GM18508 (cell line): ENCODE measurements around the gene PRF1.
"Not testable (repeated sequence)": the region's sequence is repeated elsewhere in the genome, so short reads cannot be mapped to it uniquely, and the experiment has no call there.

Experiments used
- ATAC-seq: cut with Tn5 transposase; IDR thresholded peaks from one replicate; pipeline ENCODE4 v1.9.1; 2021; ENCODE audit warnings: moderate number of reproducible peaks; ENCODE audit not compliant: insufficient read depth, unreplicated experiment

The PRF1 gene

DNA sequence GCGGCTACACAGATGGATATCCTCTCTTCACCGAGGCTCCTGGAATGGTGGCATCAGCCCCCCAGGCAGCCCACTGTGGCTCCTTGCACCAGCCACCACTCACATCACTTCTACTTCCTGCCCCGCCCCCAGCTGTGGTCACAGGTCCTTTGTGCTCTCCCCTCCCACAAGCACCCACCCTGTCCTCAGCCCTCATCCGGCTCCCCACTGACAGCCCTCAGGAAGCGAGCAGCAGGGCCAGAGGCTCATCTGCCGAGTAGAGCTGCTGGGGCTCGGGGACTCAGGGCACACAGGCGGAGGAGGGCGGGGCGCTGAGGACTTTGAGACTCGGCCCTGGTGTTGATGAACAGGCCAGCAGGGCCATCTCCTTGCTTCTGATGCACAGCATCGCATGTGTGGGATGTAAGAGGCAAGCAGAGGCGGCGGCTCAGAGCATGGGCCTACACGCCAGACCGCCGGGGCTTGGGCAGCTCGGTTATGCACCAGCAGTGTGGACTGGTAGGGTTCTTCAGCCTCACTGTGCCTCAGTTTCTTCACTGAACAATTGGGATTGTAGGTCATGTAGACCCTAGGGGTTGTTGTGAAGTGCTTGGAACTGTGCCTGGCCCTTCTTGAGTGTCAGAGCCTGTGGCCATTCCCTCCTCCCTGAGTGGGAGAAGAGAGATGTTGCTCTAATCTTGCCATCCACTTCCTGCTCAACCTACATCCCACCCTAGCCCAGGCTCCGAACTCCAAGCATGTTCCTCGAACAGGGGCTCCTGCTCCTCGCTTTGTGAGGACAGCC is at the start of gene PRF1:
Gene PRF1, minus strand, starts transcription at position 77 of the 784 bp plus-strand sequence. CDS start 1,839 bp downstream, outside the sequence.
- ATAC-seq: no peak

DNA sequence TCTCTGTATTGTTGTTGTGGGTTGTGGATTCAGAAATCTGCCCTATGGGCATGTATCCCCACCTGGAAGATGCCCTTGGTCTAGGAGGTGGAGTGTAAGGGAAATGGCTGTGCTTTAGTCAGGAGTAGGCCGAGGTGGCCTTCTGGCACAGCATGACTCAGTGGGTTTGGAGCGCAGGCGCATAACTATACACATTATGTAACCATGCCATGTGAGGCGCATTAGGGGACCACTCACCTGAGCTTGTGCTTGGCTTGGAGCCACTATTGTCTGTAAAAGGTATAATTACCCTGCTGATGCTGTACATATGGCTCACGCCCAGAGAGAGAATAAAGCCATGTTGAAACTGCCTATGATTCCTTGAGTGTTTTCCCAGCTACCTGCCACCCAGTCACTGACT is 49.1 kb upstream of the PRF1 start:
- no peak for ATAC-seq

DNA sequence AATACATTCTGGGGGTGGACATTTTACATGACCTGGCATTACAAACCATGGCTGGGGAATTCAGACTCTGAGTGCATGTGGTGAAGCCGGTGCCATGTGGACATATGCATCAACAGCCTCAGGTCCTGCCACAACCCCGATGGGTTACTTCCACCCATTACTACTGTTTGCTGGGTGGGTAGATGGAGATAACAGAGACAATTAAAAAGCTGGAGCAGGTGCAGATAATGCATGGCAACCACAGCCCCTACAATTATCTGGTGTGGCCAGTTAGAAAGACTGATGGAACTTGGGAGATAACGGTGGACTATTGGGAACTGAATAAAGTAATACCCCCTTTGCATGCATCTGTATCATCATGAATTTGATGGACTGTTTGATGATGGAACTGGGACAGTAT is 48.2 kb upstream of the PRF1 start:
- no peak for ATAC-seq

GRCh38 chr10:70650104-70650503 is 47.6 kb upstream of the PRF1 start:
- ATAC-seq: no peak

- ATAC-seq: no peak
These were observed 47.0 kb upstream of the PRF1 start for GRCh38 chr10:70649526-70649925.

- ATAC-seq: no peak
These were observed 45.9 kb upstream of the PRF1 start for GRCh38 chr10:70648427-70648826.

DNA sequence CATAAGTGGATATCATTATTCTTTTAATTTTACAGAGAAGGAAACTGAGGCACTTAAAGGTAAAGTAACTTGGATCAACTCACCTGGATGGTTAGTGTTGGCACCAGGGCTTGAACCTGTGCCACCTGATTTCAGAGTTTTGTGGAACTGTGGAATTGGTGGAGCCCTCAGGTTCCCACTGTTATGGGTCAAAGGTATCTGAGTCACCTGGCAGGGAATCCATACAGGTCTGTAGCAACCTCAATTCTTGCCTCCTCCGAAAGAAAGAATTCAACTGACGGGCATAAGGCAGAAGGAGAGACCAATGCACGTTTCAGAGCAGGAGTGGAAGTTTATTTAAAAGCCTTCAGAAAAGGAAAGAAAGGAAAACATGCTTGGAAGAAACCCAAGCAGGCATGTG is 44.5 kb upstream of the PRF1 start:
- ATAC-seq: no peak

DNA sequence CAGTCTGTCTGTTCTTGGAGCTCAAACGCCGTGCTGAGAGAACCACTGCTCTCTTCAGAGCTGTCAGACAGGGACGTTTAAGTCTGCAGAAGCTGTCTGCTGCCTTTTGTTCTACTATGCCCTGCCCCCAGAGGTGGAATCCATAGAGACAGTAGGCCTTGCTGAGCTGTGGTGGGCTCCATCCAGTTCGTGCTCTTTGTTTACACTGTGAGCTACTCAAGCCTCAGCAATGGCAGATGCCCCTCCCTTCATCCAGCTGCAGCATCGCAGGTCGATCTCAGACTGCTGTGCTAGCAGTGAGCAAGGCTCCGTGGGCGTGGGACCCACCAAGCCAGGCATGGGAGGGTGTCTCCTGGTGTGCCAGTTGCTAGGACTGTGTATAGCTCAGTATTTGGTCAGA is 42.4 kb upstream of the PRF1 start:
- ATAC-seq: not testable (repeated sequence)

DNA sequence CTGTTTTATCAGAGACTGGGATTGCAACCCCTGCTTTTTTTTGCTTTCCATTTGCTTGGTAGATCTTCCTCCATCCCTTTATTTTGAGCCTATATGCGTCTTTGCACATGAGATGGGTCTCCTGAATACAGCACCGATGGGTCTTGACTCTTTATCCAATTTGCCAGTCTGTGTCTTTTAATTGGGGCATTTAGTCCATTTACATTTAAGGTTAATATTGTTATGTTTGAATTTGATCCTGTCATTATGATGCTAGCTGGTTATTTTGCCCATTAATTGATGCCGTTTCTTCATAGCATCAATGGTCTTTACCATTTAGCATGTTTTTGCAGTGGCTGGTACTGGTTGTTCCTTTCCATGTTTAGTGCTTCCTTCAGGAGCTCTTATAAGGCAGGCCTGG is 40.7 kb upstream of the PRF1 start:
- ATAC-seq: not testable (repeated sequence)

DNA sequence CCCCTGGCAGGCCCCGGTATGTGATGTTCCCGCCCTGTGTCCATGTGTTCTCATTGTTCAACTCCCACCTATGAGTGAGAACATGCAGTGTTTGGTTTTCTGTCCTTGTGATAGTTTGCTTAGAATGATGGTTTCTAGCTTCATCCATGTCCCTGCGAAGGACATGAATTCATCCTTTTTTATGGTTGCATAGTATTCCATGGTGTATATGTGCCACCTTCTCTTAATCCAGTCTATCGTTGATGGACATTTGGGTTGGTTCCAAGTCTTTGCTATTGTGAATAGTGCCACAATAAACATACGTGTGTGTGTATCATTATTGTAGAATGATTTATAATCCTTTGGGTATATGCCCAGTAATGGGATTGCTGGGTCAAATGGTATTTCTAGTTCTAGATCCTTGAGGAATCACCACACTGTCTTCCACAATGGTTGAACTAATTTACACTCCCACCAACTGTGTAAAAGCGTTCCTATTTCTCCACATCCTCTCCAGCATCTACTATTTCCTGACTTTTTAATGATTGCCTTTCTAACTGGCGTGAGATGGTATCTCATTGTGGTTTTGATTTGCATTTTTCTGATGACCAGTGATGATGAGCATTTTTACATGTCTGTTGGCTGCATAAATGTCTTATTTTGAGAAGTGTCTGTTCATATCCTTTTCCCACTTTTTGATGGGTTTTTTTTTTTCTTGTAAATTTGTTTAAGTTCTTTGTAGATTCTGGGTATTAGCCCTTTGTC is 37.3 kb upstream of the PRF1 start:
- ATAC-seq: not testable (repeated sequence)

DNA sequence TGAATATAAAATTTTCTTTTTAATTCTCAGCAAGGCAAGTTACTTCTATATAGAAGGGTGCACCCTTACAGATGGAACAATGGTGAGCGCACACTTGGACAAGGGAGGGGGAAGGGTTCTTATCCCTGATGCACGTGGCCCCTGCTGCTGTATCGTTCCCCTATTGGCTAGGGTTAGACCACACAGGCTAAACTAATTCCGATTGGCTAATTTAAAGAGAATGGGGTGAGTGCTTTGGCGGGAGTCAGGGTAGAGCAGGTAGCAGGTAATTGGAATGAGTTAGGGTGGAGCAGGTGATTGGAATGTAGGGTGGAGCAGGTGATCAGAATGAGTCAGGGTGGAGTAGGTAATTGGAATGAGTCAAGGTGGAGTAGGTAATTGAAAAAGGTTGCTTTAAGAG is 32.0 kb upstream of the PRF1 start:
- ATAC-seq: not testable (repeated sequence)

- no peak for ATAC-seq
These were observed 31.5 kb upstream of the PRF1 start for GRCh38 chr10:70634011-70634410.

- ATAC-seq: not testable (repeated sequence)
These were observed 29.2 kb upstream of the PRF1 start for GRCh38 chr10:70631735-70632134.

GRCh38 chr10:70629338-70629737 is 26.8 kb upstream of the PRF1 start:
- ATAC-seq: no peak

DNA sequence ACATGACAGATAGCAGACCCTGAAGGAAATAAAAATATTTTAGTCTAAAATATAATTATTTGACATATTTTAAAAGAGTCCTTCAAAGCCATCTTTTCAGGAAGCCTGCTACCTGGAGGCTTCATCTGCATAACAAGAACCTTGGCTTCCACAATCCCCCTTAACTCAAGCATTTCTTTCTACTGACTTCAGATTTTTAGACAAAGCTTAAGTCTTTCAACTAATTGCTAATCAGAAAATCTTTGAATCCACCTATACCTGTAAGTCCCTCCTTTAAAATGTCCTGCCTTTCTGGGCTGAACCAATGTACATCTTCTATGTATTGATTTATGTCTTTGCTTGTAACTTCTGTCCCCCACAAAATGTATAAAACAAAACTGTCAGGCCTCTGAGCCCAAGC is 23.5 kb upstream of the PRF1 start:
- no peak for ATAC-seq

DNA sequence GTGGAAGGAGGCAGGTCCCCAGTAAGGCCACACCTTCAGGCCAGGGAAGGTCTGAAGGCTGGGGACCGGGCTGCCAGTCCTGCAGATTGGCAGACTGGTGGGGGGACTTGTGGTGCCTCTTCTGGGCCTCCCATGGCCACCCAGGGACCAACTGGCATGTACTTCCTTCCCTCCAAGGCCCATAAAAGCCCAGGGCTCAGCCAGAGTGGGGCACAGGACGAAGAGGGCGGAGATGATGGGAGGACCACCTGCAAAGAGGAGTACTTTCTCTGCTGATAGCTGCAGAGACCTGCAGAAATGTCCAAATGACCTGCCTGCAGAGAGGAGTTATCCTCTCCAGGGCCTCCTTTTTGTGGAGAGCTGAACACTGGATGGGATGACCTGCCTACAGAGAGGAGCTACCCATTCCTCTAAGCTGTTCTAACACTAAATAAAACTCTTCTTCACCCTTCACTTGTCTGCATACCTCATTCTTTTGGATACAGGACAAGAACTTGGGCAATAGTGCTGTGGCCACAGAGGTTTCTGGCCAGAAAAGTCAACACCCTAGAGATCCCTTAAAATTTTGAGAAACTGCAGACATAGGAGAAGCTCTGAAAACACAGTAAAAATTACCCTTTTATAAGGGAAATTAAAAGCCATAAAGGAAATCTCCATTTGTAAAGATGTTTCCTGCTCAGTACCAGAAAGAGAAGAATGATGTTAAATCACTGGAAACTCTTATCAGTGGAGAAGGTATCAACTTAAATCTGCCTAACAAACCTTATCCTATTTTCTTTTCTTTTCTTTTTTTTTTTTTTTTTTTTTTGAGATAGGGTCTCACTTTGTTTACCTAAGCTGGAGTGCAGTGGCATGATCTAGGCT is 20.7 kb upstream of the PRF1 start:
- ATAC-seq: no peak

DNA sequence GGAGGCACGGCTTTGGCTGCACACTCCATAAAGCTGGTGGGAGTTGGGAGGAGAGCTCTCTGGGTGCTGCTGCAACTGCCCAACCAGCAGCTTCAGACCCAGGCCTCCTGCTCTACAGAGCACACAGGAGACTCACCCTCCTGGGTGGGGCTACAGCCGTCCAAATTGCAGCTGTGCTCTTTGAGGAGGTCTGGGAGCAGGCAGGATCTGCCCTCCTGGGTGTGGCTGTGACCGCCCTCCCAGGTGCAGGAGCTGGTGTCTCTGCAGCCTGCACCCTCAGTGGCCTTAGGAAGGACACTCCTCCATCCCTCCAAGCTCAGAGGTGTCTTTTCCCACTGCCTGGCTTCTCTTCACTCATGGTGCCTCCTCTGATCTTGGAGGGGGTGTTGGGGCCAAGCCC is 20.0 kb upstream of the PRF1 start:
- ATAC-seq: no peak

- ATAC-seq: no peak
These were observed 19.1 kb upstream of the PRF1 start for GRCh38 chr10:70621503-70622078.

GRCh38 chr10:70620020-70620289 is 17.4 kb upstream of the PRF1 start:
- ATAC-seq: no peak

- no peak for ATAC-seq
These were observed 16.9 kb upstream of the PRF1 start for GRCh38 chr10:70619271-70620019.
